MCF 10A (cell line): ENCODE results near the gene ZNF341. TPM values are rescaled to one million over a fixed set of nuclear protein-coding genes. Genes with fewer than 3 reads are reported as not detected.

Experiments used
- BruUV-seq: library from RNA; stranded (reverse); fragments of 400-500 nt; replicated peaks from 2 replicates; lab custom pipeline; 2021; lab: Mats Ljungman, UMichigan
- CTCF ChIA-PET: fragments of 300-600 bp; sonication (Branson Sonifier 250); formaldehyde crosslinking; extraction: SDS; loops from one replicate; lab custom pipeline; 2021; ENCODE audit warnings: antibody characterized with exemption, inconsistent platforms; lab: Yijun Ruan, JAX
- POLR2A ChIA-PET: fragments of 300-600, 350-650 bp; sonication (Branson Sonifier 250); formaldehyde crosslinking; extraction: SDS; loops from one replicate; lab custom pipeline; 2020; ENCODE audit warnings: antibody characterized with exemption, inconsistent platforms; lab: Yijun Ruan, JAX
- DNase-seq: peaks from one replicate; pipeline ENCODE4 v3.0.0-alpha.2; 2018; ENCODE audit not compliant: unreplicated experiment
- H3K27ac Mint-ChIP-seq: one replicate; pipeline ENCODE4 v1.8.0; 2022; ENCODE audit warnings: mild to moderate bottlenecking, low read depth, mixed read lengths; ENCODE audit not compliant: unreplicated experiment
- H3K27me3 Mint-ChIP-seq: one replicate; pipeline ENCODE4 v1.8.0; 2022; ENCODE audit warnings: mixed read lengths; ENCODE audit not compliant: insufficient read depth, unreplicated experiment
- H3K36me3 Mint-ChIP-seq: one replicate; pipeline ENCODE4 v1.8.0; 2022; ENCODE audit warnings: mild to moderate bottlenecking, moderate library complexity, mixed read lengths; ENCODE audit not compliant: insufficient read depth, unreplicated experiment
- H3K4me1 Mint-ChIP-seq: one replicate; pipeline ENCODE4 v1.8.0; 2022; ENCODE audit warnings: mixed read lengths; ENCODE audit not compliant: insufficient read depth, unreplicated experiment
- H3K4me3 Mint-ChIP-seq: one replicate; pipeline ENCODE4 v1.8.0; 2022; ENCODE audit warnings: mild to moderate bottlenecking, moderate library complexity, mixed read lengths; ENCODE audit not compliant: unreplicated experiment
- H3K9me3 Mint-ChIP-seq: one replicate; pipeline ENCODE4 v1.8.0; 2022; ENCODE audit warnings: mixed read lengths; ENCODE audit not compliant: unreplicated experiment
- intact Hi-C: fragments of 100-400 bp; cut with micrococcal nuclease; formaldehyde crosslinking; loops from 2 replicates; pipeline ENCODE4 v1.14.1; 2022
- total RNA-seq: library from RNA; stranded (reverse); gene quantifications from 2 replicates; pipeline ENCODE4 v1.2.3, GENCODE V29; 2022
- TF ChIP-seq, protein P1 (sequence below): fragments of 200-600 bp; IDR thresholded peaks from one replicate; pipeline ENCODE4 v1.8.0; 2022; ENCODE audit warnings: antibody characterized with exemption, mild to moderate bottlenecking; ENCODE audit not compliant: unreplicated experiment

ZNF341 gene
- total RNA-seq, 1 experiment from 2014 or later, result 2.0 TPM

DNA sequence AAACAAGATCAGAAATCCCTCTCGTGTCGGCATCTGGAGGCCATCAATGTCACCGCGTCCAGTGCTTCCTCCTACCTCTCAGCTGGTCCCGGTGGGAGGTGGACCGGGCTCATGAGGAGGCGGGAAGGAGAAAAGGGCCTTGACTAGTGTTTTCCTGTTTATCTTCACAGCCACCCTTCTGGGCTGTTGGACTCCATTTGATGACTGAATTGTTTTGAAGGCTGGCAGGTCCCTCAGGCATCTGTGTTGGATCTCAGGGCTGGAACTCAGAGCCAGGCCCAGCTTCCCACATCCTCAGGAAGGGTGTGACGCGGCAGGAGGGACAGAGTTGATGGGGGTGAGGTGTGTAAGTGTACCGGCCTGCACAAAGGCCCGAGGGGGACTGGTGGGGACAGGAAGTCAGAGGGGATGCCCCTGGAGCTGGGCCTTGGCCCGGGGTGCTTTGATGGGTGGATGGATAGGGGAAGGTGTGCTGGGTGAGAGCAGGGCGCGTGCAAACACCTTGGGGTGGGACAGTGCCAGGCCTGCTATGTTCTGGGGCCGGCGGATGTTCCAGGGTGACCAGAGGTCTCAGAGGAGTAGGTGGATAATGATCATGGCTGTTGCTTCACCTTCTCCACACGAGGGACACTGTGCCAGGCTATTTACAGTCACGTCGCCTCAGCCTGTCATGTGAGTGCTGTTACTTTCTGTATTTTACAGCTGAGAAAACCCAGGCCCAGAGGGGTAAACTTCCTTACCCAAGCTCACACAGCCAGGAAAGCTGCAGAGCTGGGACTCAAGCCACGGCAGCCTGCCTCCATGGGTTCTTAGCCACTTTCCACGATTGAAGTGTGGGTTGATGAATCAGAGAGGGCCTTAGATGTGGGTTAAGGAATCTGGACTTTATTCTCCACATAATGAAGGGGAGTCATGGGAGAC lies 61.5 kb downstream of the ZNF341 start:
- no peaks in the 10 kb centered on the region for H3K9me3 Mint-ChIP-seq

DNA sequence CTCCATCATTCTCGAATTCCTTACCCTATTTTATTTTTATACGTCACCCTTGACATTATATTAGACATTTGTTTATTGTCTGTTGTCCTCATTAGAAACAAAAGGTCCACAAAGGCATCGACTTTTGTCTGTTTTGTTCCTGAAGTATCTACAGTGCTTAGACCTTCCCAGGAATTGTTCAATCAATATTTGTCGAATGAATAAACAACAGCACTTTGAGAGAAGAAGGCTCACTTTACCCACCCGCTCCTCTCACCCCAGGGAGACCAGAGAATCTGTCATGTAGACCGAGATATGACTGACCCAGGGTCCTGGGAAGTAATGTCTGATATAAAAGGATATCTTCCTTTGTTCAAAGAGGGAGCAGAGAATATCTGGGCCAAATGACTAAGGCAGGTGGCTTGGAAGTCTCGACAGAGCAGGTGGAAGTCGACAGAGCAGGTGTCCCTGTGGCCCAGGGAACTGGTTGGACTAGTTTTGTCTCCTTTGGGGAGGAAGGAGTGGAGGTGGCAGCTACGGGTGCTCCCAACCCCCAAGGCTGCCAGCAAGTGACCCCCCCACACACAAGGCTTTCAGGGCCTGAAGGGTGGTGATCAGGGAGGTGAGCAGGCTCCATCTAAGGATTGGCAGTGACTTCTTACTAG lies 64.6 kb downstream of the ZNF341 start:
- intact Hi-C loops, result no loop called here
- ChIA-PET POLR2A (interaction anchor here (1.1 kb wide), 1 partner anchor 15 kb away, joined by 3 read pairs; the partner anchor contains the start of gene CHMP4B), CTCF (no interaction called here)
- TF ChIP-seq, protein P1, sequence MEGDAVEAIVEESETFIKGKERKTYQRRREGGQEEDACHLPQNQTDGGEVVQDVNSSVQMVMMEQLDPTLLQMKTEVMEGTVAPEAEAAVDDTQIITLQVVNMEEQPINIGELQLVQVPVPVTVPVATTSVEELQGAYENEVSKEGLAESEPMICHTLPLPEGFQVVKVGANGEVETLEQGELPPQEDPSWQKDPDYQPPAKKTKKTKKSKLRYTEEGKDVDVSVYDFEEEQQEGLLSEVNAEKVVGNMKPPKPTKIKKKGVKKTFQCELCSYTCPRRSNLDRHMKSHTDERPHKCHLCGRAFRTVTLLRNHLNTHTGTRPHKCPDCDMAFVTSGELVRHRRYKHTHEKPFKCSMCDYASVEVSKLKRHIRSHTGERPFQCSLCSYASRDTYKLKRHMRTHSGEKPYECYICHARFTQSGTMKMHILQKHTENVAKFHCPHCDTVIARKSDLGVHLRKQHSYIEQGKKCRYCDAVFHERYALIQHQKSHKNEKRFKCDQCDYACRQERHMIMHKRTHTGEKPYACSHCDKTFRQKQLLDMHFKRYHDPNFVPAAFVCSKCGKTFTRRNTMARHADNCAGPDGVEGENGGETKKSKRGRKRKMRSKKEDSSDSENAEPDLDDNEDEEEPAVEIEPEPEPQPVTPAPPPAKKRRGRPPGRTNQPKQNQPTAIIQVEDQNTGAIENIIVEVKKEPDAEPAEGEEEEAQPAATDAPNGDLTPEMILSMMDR, result no peak
- Mint-ChIP-seq H3K4me1 (no peaks in the 10 kb centered on the region), H3K27ac (no peak overlapping the region), H3K27me3 (no peaks in the 10 kb centered on the region), H3K9me3 (no peaks in the 10 kb centered on the region), H3K36me3 (peaks cover 4% of the 10 kb centered on the region), H3K4me3 (no peak overlapping the region)
- no TSS peak for BruUV-seq
- no peak for DNase-seq

More for the DNA sequence above, 61.5 kb downstream of the ZNF341 start:
- DNase-seq, result no peak
- Mint-ChIP-seq H3K36me3 (peaks cover 11% of the 10 kb centered on the region), H3K27me3 (no peaks in the 10 kb centered on the region), H3K27ac (no peak overlapping the region), H3K4me3 (no peak overlapping the region), H3K4me1 (peaks cover 23% of the 10 kb centered on the region)
- CTCF ChIA-PET, result interaction anchor here (0.6 to 3.4 kb wide), 28 partner anchors 8 to 406 kb away, joined by 3 to 16 read pairs (median 5); partner anchors contain the start of gene CHMP4B
- TF ChIP-seq, protein P1, result no peak
- intact Hi-C loops, result no loop called here
- POLR2A ChIA-PET, result interaction anchor here (0.6 to 5.8 kb wide), 9 partner anchors 10 to 271 kb away, joined by 3 to 97 read pairs (median 4); partner anchors contain the start of genes CHMP4B, PXMP4 and RALY
- no TSS peak for BruUV-seq

DNA sequence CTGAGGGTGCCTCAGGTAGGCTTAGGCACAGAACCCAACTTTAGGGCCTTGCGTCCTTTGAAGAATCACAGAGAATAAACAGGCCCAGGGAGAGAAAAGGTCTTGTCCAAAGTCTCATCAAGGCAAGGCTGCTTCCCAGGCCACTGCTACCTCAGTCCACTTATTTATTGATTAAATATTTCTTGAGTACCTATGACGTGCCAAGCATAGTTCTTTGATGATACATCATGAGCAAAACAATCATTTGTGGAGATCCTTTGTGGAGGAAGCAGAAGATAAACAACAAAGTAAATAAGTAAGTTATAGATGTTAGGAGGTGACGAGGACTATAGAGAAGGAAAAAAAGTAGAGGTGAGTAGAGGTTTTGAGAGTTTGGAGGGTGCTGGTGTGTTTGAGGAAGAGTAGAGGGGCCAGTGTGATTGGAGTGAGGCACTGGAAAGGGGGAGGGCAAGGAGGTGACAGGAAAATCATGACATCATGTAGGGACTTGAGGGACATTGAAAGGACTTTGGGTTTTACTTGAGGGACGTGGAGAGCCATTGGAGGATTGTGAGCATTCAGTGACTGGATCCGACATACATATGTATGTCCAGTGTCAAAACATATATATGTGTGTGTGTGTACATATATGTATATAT lies 65.2 kb downstream of the ZNF341 start:
- intact Hi-C loops, result no loop called here
- H3K27ac Mint-ChIP-seq, result no peak overlapping the region
- H3K36me3 Mint-ChIP-seq, result peaks cover 4% of the 10 kb centered on the region
- no peaks in the 10 kb centered on the region for H3K27me3 Mint-ChIP-seq
- POLR2A ChIA-PET, result interaction anchor here (1.1 kb wide), 1 partner anchor 14 kb away, joined by 3 read pairs; the partner anchor contains the start of gene CHMP4B
- no peaks in the 10 kb centered on the region for H3K9me3 Mint-ChIP-seq
- CTCF ChIA-PET, result interaction anchor here (0.6 to 1.0 kb wide), 2 partner anchors 14 to 129 kb away, joined by 3 to 4 read pairs; no protein-coding TSS in a partner anchor
- BruUV-seq, result no TSS peak
- H3K4me3 Mint-ChIP-seq, result no peak overlapping the region
- no peak for DNase-seq
- TF ChIP-seq, protein P1, result no peak
- H3K4me1 Mint-ChIP-seq, result no peaks in the 10 kb centered on the region
